Panc1 (cell line): ENCODE data around the gene C5. TPM values are rescaled to one million over a fixed set of nuclear protein-coding genes. Genes with fewer than 3 reads are reported as not detected.

Experiments used
- ATAC-seq: fragments of 200-7000 bp; cut with Tn5 transposase; 2 replicates; pipeline ENCODE4 v1.9.1; 2020; ENCODE audit warnings: mild to moderate bottlenecking, moderate library complexity
- BruUV-seq: library from RNA; stranded (reverse); fragments of 400-500 nt; replicated peaks from 2 replicates; lab custom pipeline; 2021; lab: Mats Ljungman, UMichigan
- CTCF ChIA-PET: fragments of 300-600 bp; sonication (Branson Sonifier 250); formaldehyde crosslinking; loops from one replicate; lab custom pipeline; 2022; ENCODE audit warnings: antibody characterized with exemption; lab: Charles Lee
- POLR2A ChIA-PET: fragments of 300-600 bp; sonication (Branson Sonifier 250); formaldehyde crosslinking; loops from one replicate; lab custom pipeline; 2022; ENCODE audit warnings: antibody characterized with exemption; lab: Charles Lee
- DNase-seq: peaks from one replicate; pipeline ENCODE4 v3.0.0-alpha.2; 2010; ENCODE audit warnings: low read depth, low spot score
- H3K27ac ChIP-seq: 2 replicates; pipeline ENCODE4 v1.5.1; 2011; ENCODE audit warnings: mild to moderate bottlenecking, low read length, inconsistent platforms
- H3K27me3 ChIP-seq: fragments of 200-500 bp; sonication (Bioruptor generic); 2 replicates; pipeline ENCODE4 v1.6.0; 2014; ENCODE audit warnings: low read length, inconsistent platforms; ENCODE audit not compliant: control insufficient read depth, insufficient read depth
- H3K36me3 ChIP-seq: fragments of 200-500 bp; sonication (Bioruptor generic); 2 replicates; pipeline ENCODE4 v1.5.1; 2014; ENCODE audit warnings: inconsistent platforms, mild to moderate bottlenecking, low read length, moderate library complexity; ENCODE audit not compliant: control insufficient read depth, insufficient read depth
- H3K4me1 ChIP-seq: 2 replicates; pipeline ENCODE4 v1.5.1; 2011; ENCODE audit warnings: inconsistent platforms, mild to moderate bottlenecking, low read length, moderate library complexity; ENCODE audit not compliant: control insufficient read depth, insufficient read depth
- H3K4me3 ChIP-seq, 2 experiments: 2 replicates each; pipeline ENCODE4 v1.5.1; 2011 to 2012; ENCODE audit warnings: low read depth in 2 of 2, low read length in 2 of 2, mild to moderate bottlenecking in 2 of 2, inconsistent platforms in 1 of 2, moderate library complexity in 1 of 2
- H3K9me3 ChIP-seq: fragments of 200-500 bp; sonication (Bioruptor generic); 2 replicates; pipeline ENCODE4 v1.5.1; 2014; ENCODE audit warnings: low read depth, mild to moderate bottlenecking, inconsistent platforms, low read length, moderate library complexity; ENCODE audit not compliant: control insufficient read depth, insufficient read depth
- POLR2AphosphoS5 ChIP-seq: IDR thresholded peaks from 2 replicates; pipeline ENCODE4 v1.6.1; 2012; ENCODE audit warnings: mild to moderate bottlenecking, low read depth, low read length, moderate library complexity
- REST ChIP-seq, 2 experiments: IDR thresholded peaks; 2 replicates each; pipeline ENCODE4 v1.6.1; 2011 to 2012; ENCODE audit warnings: low read depth in 2 of 2, control low read depth in 1 of 2, low read length in 1 of 2, mild to moderate bottlenecking in 1 of 2, moderate library complexity in 1 of 2; ENCODE audit not compliant: insufficient read depth in 1 of 2
- SIN3A ChIP-seq: IDR thresholded peaks from 2 replicates; pipeline ENCODE4 v1.6.1; 2012; ENCODE audit warnings: low read depth, mild to moderate bottlenecking, low read length, moderate library complexity, borderline replicate concordance; ENCODE audit not compliant: insufficient read depth
- TCF7L2 ChIP-seq: IDR thresholded peaks from 2 replicates; pipeline ENCODE4 v1.6.1; 2011; ENCODE audit warnings: mild to moderate bottlenecking, low read depth, low read length, inconsistent platforms
- in situ Hi-C: cut with HindIII; loops from 2 replicates; pipeline ENCODE4 v1.10.0; 2016; ENCODE audit warnings: low sequenced_read_pairs, low pct_unique_long_range_greater_than_20kb
- intact Hi-C: fragments of 100-400 bp; cut with micrococcal nuclease; formaldehyde crosslinking; loops from one replicate; pipeline ENCODE4 v1.10.0; 2022; ENCODE audit not compliant: unreplicated experiment
- total RNA-seq: library from RNA; stranded (reverse); gene quantifications from one replicate; pipeline ENCODE4 v1.2.1, GENCODE V29; 2021; ENCODE audit not compliant: unreplicated experiment
- TF ChIP-seq, protein P1 (sequence below): fragments of 450-650 bp; IDR thresholded peaks from 2 replicates; pipeline ENCODE4 v1.5.1; 2017; ENCODE audit warnings: mild to moderate bottlenecking

Gene C5
- total RNA-seq, 1 experiment from 2014 or later: 1.6 TPM

- ATAC-seq: no peak
- POLR2A ChIA-PET: no interaction called here
- Histone ChIP-seq H3K9me3 (no peaks in the 10 kb centered on the region), H3K27ac (no peak overlapping the region), H3K27me3 (no peaks in the 10 kb centered on the region), H3K4me3 (no peak overlapping the region), H3K4me1 (peaks cover 7% of the 10 kb centered on the region), H3K36me3 (no peaks in the 10 kb centered on the region)
- no peak for DNase-seq
- CTCF ChIA-PET: no interaction called here
- BruUV-seq: no TSS peak
- intact Hi-C loops (no loop called here), in situ Hi-C loops (no loop called here)
- TF ChIP-seq SIN3A: no peak
- no peak for TF ChIP-seq REST (IDR thresholded peaks at IDR 0.05; ENCODE audit: insufficient read depth in 1 of 2, low read depth in 2 of 2, low read length in 1 of 2)
- TF ChIP-seq POLR2AphosphoS5: no peak
- TF ChIP-seq, protein P1, sequence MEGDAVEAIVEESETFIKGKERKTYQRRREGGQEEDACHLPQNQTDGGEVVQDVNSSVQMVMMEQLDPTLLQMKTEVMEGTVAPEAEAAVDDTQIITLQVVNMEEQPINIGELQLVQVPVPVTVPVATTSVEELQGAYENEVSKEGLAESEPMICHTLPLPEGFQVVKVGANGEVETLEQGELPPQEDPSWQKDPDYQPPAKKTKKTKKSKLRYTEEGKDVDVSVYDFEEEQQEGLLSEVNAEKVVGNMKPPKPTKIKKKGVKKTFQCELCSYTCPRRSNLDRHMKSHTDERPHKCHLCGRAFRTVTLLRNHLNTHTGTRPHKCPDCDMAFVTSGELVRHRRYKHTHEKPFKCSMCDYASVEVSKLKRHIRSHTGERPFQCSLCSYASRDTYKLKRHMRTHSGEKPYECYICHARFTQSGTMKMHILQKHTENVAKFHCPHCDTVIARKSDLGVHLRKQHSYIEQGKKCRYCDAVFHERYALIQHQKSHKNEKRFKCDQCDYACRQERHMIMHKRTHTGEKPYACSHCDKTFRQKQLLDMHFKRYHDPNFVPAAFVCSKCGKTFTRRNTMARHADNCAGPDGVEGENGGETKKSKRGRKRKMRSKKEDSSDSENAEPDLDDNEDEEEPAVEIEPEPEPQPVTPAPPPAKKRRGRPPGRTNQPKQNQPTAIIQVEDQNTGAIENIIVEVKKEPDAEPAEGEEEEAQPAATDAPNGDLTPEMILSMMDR: no peak
- TF ChIP-seq TCF7L2: no peak
Measured at GRCh38 chr9:120940573-120940972, 109.5 kb downstream of the C5 start.

GRCh38 chr9:120938851-120939250 lies 111.2 kb downstream of the C5 start:
- in situ Hi-C loops: no loop called here
- CTCF ChIA-PET: no interaction called here

More at GRCh38 chr9:120938851-120939250, 111.2 kb downstream of the C5 start:
- ATAC-seq (no peak), DNase-seq (no peak)
- Histone ChIP-seq H3K36me3 (no peaks in the 10 kb centered on the region), H3K27me3 (no peaks in the 10 kb centered on the region), H3K4me3 (no peak overlapping the region), H3K4me1 (peaks cover 7% of the 10 kb centered on the region), H3K27ac (no peak overlapping the region), H3K9me3 (no peaks in the 10 kb centered on the region)
- intact Hi-C loops: no loop called here
- no TSS peak for BruUV-seq
- TF ChIP-seq POLR2AphosphoS5: no peak
- TF ChIP-seq TCF7L2: no peak
- TF ChIP-seq SIN3A: no peak
- TF ChIP-seq REST (IDR thresholded peaks at IDR 0.05; ENCODE audit: insufficient read depth in 1 of 2, low read depth in 2 of 2, low read length in 1 of 2): no peak
- TF ChIP-seq, protein P1: no peak
- POLR2A ChIA-PET: no interaction called here
